Measurements from ENCODE around the gene CAB39.

- TF ChIP-seq GLIS3 (CRISPR knock-in tag; IDR thresholded peaks at IDR 0.05): no peak
- no peak for TF ChIP-seq TCF4 (CRISPR knock-in tag; IDR thresholded peaks at IDR 0.05; ENCODE audit: borderline replicate concordance)
- no peak for TF ChIP-seq OSR1 (CRISPR knock-in tag; IDR thresholded peaks at IDR 0.05)
- TF ChIP-seq CSRNP3 (CRISPR knock-in tag; IDR thresholded peaks at IDR 0.05): no peak
- no peak for TF ChIP-seq RARB (CRISPR knock-in tag; IDR thresholded peaks at IDR 0.05)
- TF ChIP-seq ZC3H10 (CRISPR knock-in tag; IDR thresholded peaks at IDR 0.05): no peak
- no peak for TF ChIP-seq PPARA (CRISPR knock-in tag; IDR thresholded peaks at IDR 0.05; ENCODE audit: borderline replicate concordance)
- TF ChIP-seq SNAI2 (CRISPR knock-in tag; IDR thresholded peaks at IDR 0.05): no peak
- no peak for TF ChIP-seq ARNTL (CRISPR knock-in tag; IDR thresholded peaks at IDR 0.05; ENCODE audit: borderline replicate concordance, low read depth)
- no peak for TF ChIP-seq POU6F1 (CRISPR knock-in tag; IDR thresholded peaks at IDR 0.05; ENCODE audit: borderline replicate concordance, low read depth)
These were observed 5.0 kb downstream of the CAB39 start for GRCh38 chr2:230717600-230717999.

All from SK-N-SH treated with all-trans-retinoic acid at 6 μM for 48 hours (cell line).